Liver (tissue), 9 donors: Measurements from ENCODE around the gene NMRAL1. TPM values are rescaled to one million over a fixed set of nuclear protein-coding genes. Genes with fewer than 3 reads are reported as not detected.

Experiments used
- DNase-seq: peaks from one replicate; pipeline ENCODE4 v3.0.0-alpha.2; 2017; ENCODE audit warnings: low spot score
- H3K27ac ChIP-seq, 2 donors: one replicate each; pipeline ENCODE4 v1.7.0; 2013; ENCODE audit warnings: inconsistent platforms in 2 of 2, low read length in 2 of 2, control low read depth in 1 of 2, low read depth in 1 of 2, mild to moderate bottlenecking in 1 of 2
- H3K27me3 ChIP-seq, 4 donors: one replicate each; pipeline versions ENCODE4 v1.6.1 to v1.7.0; 2013; ENCODE audit warnings: low read length in 3 of 4, inconsistent platforms in 1 of 4, mild to moderate bottlenecking in 1 of 4, moderate library complexity in 1 of 4; ENCODE audit not compliant: control insufficient read depth in 4 of 4, insufficient read depth in 4 of 4
- H3K36me3 ChIP-seq, 4 donors: one replicate each; pipeline versions ENCODE4 v1.6.1 to v1.7.0; 2013; ENCODE audit warnings: low read length in 3 of 4, mild to moderate bottlenecking in 3 of 4, low read depth in 1 of 4, moderate library complexity in 1 of 4; ENCODE audit not compliant: control insufficient read depth in 4 of 4, insufficient read depth in 3 of 4
- H3K4me1 ChIP-seq, 4 donors: one replicate each; pipeline versions ENCODE4 v1.6.1 to v1.7.0; 2013; ENCODE audit warnings: low read length in 3 of 4, mild to moderate bottlenecking in 3 of 4, moderate library complexity in 1 of 4; ENCODE audit not compliant: control insufficient read depth in 4 of 4, insufficient read depth in 4 of 4
- H3K4me3 ChIP-seq, 3 donors: one replicate each; pipeline versions ENCODE4 v1.6.1 to v1.7.0; 2013; ENCODE audit warnings: low read length in 3 of 3, control low read depth in 1 of 3, low read depth in 1 of 3, mild to moderate bottlenecking in 1 of 3
- H3K9ac ChIP-seq, 2 donors: one replicate each; pipeline ENCODE4 v1.7.0; 2013; ENCODE audit warnings: low read length in 2 of 2, mild to moderate bottlenecking in 2 of 2, moderate library complexity in 2 of 2, control low read depth in 1 of 2, low read depth in 1 of 2
- H3K9me3 ChIP-seq, 4 donors: one replicate each; pipeline versions ENCODE4 v1.6.1 to v1.7.0; 2013; ENCODE audit warnings: low read length in 3 of 4; ENCODE audit not compliant: control insufficient read depth in 4 of 4
- ATF3 ChIP-seq: IDR thresholded peaks from 2 replicates; pipeline ENCODE4 v1.6.1; 2016; ENCODE audit warnings: antibody characterized with exemption
- CTCF ChIP-seq: fragments of 150-350 bp; IDR thresholded peaks from 2 replicates; pipeline ENCODE4 v1.5.1; 2017; ENCODE audit warnings: improper control_type of control experiment, low read depth, low read length; ENCODE audit not compliant: missing input control
- EGR1 ChIP-seq, 2 donors: IDR thresholded peaks; 2 replicates each; pipeline ENCODE4 v1.6.1; 2016 to 2018; ENCODE audit warnings: antibody characterized with exemption in 2 of 2, low read depth in 2 of 2
- FOXA1 ChIP-seq: IDR thresholded peaks from 2 replicates; pipeline ENCODE4 v1.6.1; 2016; ENCODE audit warnings: antibody characterized with exemption
- FOXA2 ChIP-seq: IDR thresholded peaks from 2 replicates; pipeline ENCODE4 v1.6.1; 2016; ENCODE audit warnings: antibody characterized with exemption
- GABPA ChIP-seq, 2 donors: IDR thresholded peaks in 1 of 2; conservative IDR thresholded peaks in 1 of 2; 2 replicates each; pipeline ENCODE4 v1.6.1; 2016; ENCODE audit warnings: antibody characterized with exemption in 2 of 2, mild to moderate bottlenecking in 1 of 2, moderate library complexity in 1 of 2
- HNF4A ChIP-seq, 2 donors: conservative IDR thresholded peaks; 2 replicates each; pipeline ENCODE4 v1.6.1; 2016; ENCODE audit warnings: antibody characterized with exemption in 2 of 2, mild to moderate bottlenecking in 2 of 2
- HNF4G ChIP-seq: IDR thresholded peaks from 2 replicates; pipeline ENCODE4 v1.6.1; 2016; ENCODE audit warnings: antibody characterized with exemption
- JUND ChIP-seq, 2 donors: IDR thresholded peaks; 2 replicates each; pipeline ENCODE4 v1.6.1; 2016; ENCODE audit warnings: antibody characterized with exemption in 2 of 2
- MAX ChIP-seq: IDR thresholded peaks from 2 replicates; pipeline ENCODE4 v1.6.1; 2016; ENCODE audit warnings: antibody characterized with exemption
- NR2F2 ChIP-seq: IDR thresholded peaks from 2 replicates; pipeline ENCODE4 v1.6.1; 2016; ENCODE audit warnings: antibody characterized with exemption
- RAD21 ChIP-seq, 2 donors: IDR thresholded peaks; 2 replicates each; pipeline ENCODE4 v1.6.1; 2016; ENCODE audit warnings: antibody characterized with exemption in 2 of 2, mild to moderate bottlenecking in 2 of 2
- REST ChIP-seq: IDR thresholded peaks from 2 replicates; pipeline ENCODE4 v1.6.1; 2016; ENCODE audit warnings: antibody characterized with exemption, mild to moderate bottlenecking
- RXRA ChIP-seq, 2 donors: IDR thresholded peaks; 2 replicates each; pipeline ENCODE4 v1.6.1; 2017 to 2018; ENCODE audit warnings: antibody characterized with exemption in 2 of 2, mild to moderate bottlenecking in 1 of 2
- SP1 ChIP-seq: IDR thresholded peaks from 2 replicates; pipeline ENCODE4 v1.6.1; 2018; ENCODE audit warnings: antibody characterized with exemption, mild to moderate bottlenecking
- TAF1 ChIP-seq: conservative IDR thresholded peaks from 2 replicates; pipeline ENCODE4 v1.6.1; 2016; ENCODE audit warnings: antibody characterized with exemption, mild to moderate bottlenecking
- YY1 ChIP-seq: IDR thresholded peaks from 2 replicates; pipeline ENCODE4 v1.6.1; 2016; ENCODE audit warnings: antibody characterized with exemption, mild to moderate bottlenecking
- ZBTB33 ChIP-seq: IDR thresholded peaks from 2 replicates; pipeline ENCODE4 v1.6.1; 2016; ENCODE audit warnings: antibody characterized with exemption
- WGBS: extraction: QIAGEN DNeasy Blood & Tissue Kit; methylation state at CpG from one replicate; pipeline ENCODE4 v1.1.7; 2013; 5-methylcytosine and 5-hydroxymethylcytosine counted together
- polyA plus RNA-seq, 2 donors: library from polyadenylated mRNA; stranded (reverse) in 1 of 2; unstranded in 1 of 2; fragments of 200-250 nt in 1 of 2; fragments of >200 nt in 1 of 2; fragmentation: Nextera tagmentation in 1 of 2; extraction: Ambion mirVana in 1 of 2; gene quantifications; one replicate each; pipeline versions ENCODE4 v1.2.1 to v1.2.3, GENCODE V29; 2013 to 2015
- total RNA-seq, 2 donors: library from RNA; depleted of rRNA; stranded (reverse); fragments of >200 nt; gene quantifications; one replicate each; pipeline ENCODE4 v1.2.3, GENCODE V29; 2014
- donor health status: healthy.
- donor health status: healthy.
- donor health status: healthy.
- donor health status: healthy.
- donor health status: healthy.

Gene NMRAL1
- total and polyA plus RNA-seq, 4 donors: 20.1 to 45.4 (median 28.3) TPM

- H3K9me3 ChIP-seq: no peaks in the 10 kb centered on the region
- DNase-seq: no peak
- H3K9ac ChIP-seq: no peak overlapping the region
- H3K27ac ChIP-seq: no peak overlapping the region
- H3K27me3 ChIP-seq: no peaks in the 10 kb centered on the region
- H3K4me3 ChIP-seq: no peak overlapping the region
- H3K4me1 ChIP-seq: peaks cover 7 to 20% (median 8%) of the 10 kb centered on the region in 4 donors
- TF ChIP-seq HNF4A (conservative IDR thresholded peaks at IDR 0.05) (no peak), FOXA1 (no peak), RXRA (IDR thresholded peaks at IDR 0.05) (no peak), NR2F2 (no peak), HNF4G (no peak), ZBTB33 (no peak), YY1 (no peak), RAD21 (IDR thresholded peaks at IDR 0.05) (no peak), ATF3 (no peak), JUND (IDR thresholded peaks at IDR 0.05) (no peak), SP1 (no peak), TAF1 (no peak), FOXA2 (no peak), CTCF (no peak), EGR1 (IDR thresholded peaks at IDR 0.05; ENCODE audit: low read depth in 2 of 2) (no peak), GABPA (IDR thresholded peaks at IDR 0.05 in 1 of 2, conservative IDR thresholded peaks at IDR 0.05 in 1 of 2) (no peak), REST (no peak), MAX (no peak)
- peaks cover 0 to 3% (median 1%) of the 10 kb centered on the region in 4 donors for H3K36me3 ChIP-seq
- 82% methylated on average over 8 of the region's 8 CpGs for WGBS
Observed at GRCh38 chr16:4498546-4499195, 24.2 kb upstream of the NMRAL1 start.
